Activated T-cell treated with anti-CD3 and anti-CD28 coated beads, Interleukin-2, amount 50 U/mL, for 72 hours (primary cell): ENCODE results near the gene ARHGEF2. TPM values are rescaled to one million over a fixed set of nuclear protein-coding genes. Genes with fewer than 3 reads are reported as not detected.

ENCODE experiments used
- ATAC-seq, 2 donors: fragments of 150-1000 bp; cut with Tn5 transposase; replicated peaks in 1 of 2; 2 replicates each; pipeline ENCODE4 v1.10.0; 2021; ENCODE audit warnings: moderate library complexity in 2 of 2, mild to moderate bottlenecking in 1 of 2
- DNase-seq, 2 donors: peaks; one replicate each; pipeline ENCODE4 v3.0.0; 2021 to 2022; ENCODE audit warnings: mixed read lengths in 1 of 2
- H3K27ac Mint-ChIP-seq: one replicate; pipeline ENCODE4 v1.8.0; 2022; ENCODE audit warnings: mild to moderate bottlenecking, moderate library complexity, mixed read lengths
- H3K27me3 Mint-ChIP-seq: one replicate; pipeline ENCODE4 v1.8.0; 2022; ENCODE audit warnings: low read depth, mixed read lengths
- H3K36me3 Mint-ChIP-seq, 2 donors: one replicate each; pipeline ENCODE4 v1.8.0; 2022; ENCODE audit warnings: mixed read lengths in 2 of 2, mild to moderate bottlenecking in 1 of 2; ENCODE audit not compliant: insufficient read depth in 2 of 2
- H3K4me1 Mint-ChIP-seq: one replicate; pipeline ENCODE4 v1.8.0; 2022; ENCODE audit warnings: low read depth, mixed read lengths
- H3K4me3 Mint-ChIP-seq, 2 donors: one replicate each; pipeline ENCODE4 v1.8.0; 2022; ENCODE audit warnings: mild to moderate bottlenecking in 2 of 2, mixed read lengths in 2 of 2, moderate library complexity in 2 of 2
- H3K9me3 Mint-ChIP-seq, 2 donors: one replicate each; pipeline ENCODE4 v1.8.0; 2022; ENCODE audit warnings: mixed read lengths in 2 of 2
- total RNA-seq, 2 donors: library from RNA; stranded (reverse); gene quantifications; one replicate each; pipeline ENCODE4 v1.2.3, GENCODE V29; 2022

The ARHGEF2 gene
- total RNA-seq = 100 to 1,000 TPM; 152 to 163 TPM

GRCh38 chr1:155978325-155978972, at the start of gene ARHGEF2:
Gene ARHGEF2, minus strand, starts transcription at chr1:155978547. Its CDS starts 120 bp downstream, at chr1:155978427.
- Mint-ChIP-seq H3K4me3 (peak within 1 kb of the TSS; percentile 87 to 91), H3K9me3 (no peaks in the 10 kb centered on the region), H3K27ac (peak within 1 kb of the TSS; percentile 98), H3K27me3 (no peaks in the 10 kb centered on the region), H3K4me1 (peaks cover 77% of the 10 kb centered on the region), H3K36me3 (peaks cover 15 to 25% of the 10 kb centered on the region in 2 donors)
- DNase-seq (peak; percentile 85 to 89), ATAC-seq (peak; percentile 81 to 83)

- Mint-ChIP-seq H3K36me3 (no peaks in the 10 kb centered on the region), H3K27me3 (peaks cover 7% of the 10 kb centered on the region), H3K27ac (no peak overlapping the region), H3K4me1 (peaks cover 9% of the 10 kb centered on the region), H3K4me3 (no peak overlapping the region), H3K9me3 (no peaks in the 10 kb centered on the region)
- ATAC-seq (peak; percentile 86 to 88), DNase-seq (peak in 1 of 2 donors; percentile 8)
Observed at GRCh38 chr1:156026588-156026987, 48.2 kb upstream of the ARHGEF2 start.

DNA sequence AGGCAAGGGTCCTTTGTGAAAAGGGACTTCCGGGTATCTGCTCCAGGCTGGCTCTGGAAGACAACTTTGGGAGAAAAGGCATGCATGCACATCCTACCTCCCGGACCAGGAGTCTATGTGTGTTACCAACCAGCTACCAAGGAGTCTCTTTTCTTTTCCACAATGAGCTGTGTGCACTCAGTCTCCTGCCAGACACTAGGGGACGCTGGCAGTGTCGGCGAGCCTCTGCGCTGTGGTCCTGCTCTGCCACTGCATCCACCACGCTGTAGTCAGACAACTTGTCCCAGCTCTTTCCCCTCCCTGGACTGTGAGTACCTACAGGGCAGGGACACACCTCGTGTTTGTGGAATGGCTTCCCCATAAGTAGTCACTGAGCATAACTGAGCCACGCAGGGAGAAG, 47.5 kb upstream of the ARHGEF2 start:
- DNase-seq (peak; percentile 51 to 56), ATAC-seq (peak; percentile 77 to 82)
- Mint-ChIP-seq H3K9me3 (no peaks in the 10 kb centered on the region), H3K4me1 (peaks cover 13% of the 10 kb centered on the region), H3K36me3 (no peaks in the 10 kb centered on the region), H3K4me3 (no peak overlapping the region), H3K27me3 (peaks cover 7% of the 10 kb centered on the region), H3K27ac (no peak overlapping the region)

GRCh38 chr1:156024801-156025200, 46.5 kb upstream of the ARHGEF2 start:
- H3K27ac Mint-ChIP-seq = no peak overlapping the region
- H3K36me3 Mint-ChIP-seq = peaks cover 8% of the 10 kb centered on the region in 2 donors
- no peak overlapping the region for H3K4me3 Mint-ChIP-seq
- H3K27me3 Mint-ChIP-seq = peaks cover 7% of the 10 kb centered on the region
- ATAC-seq (no peak), DNase-seq (no peak)
- no peaks in the 10 kb centered on the region for H3K9me3 Mint-ChIP-seq
- peaks cover 21% of the 10 kb centered on the region for H3K4me1 Mint-ChIP-seq

DNA sequence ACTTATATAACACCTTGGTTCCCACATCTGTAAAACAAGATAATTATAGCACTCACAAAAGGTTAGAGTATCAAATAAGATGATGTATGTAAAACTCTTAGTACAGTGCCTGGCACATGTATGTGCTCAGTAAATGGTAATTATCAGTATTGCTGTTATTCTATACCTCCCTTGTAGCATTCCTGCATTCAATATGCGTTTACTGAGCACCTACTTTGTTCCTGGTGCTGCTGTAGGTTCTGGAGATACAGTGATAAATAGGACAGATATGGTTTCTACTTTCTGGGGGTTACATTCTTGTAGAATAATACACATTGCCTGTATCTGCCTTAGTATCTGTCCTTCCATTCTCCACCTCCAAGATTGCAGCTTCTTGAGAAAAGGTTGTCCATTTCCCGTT, 43.6 kb upstream of the ARHGEF2 start:
- peak overlapping the region; percentile 7 for H3K27ac Mint-ChIP-seq
- H3K36me3 Mint-ChIP-seq = peaks cover 14 to 17% of the 10 kb centered on the region in 2 donors
- ATAC-seq (no peak), DNase-seq (no peak)
- peaks cover 7% of the 10 kb centered on the region for H3K27me3 Mint-ChIP-seq
- H3K4me1 Mint-ChIP-seq = peaks cover 31% of the 10 kb centered on the region
- peak overlapping the region; percentile 59 to 63 for H3K4me3 Mint-ChIP-seq
- H3K9me3 Mint-ChIP-seq = no peaks in the 10 kb centered on the region

DNA sequence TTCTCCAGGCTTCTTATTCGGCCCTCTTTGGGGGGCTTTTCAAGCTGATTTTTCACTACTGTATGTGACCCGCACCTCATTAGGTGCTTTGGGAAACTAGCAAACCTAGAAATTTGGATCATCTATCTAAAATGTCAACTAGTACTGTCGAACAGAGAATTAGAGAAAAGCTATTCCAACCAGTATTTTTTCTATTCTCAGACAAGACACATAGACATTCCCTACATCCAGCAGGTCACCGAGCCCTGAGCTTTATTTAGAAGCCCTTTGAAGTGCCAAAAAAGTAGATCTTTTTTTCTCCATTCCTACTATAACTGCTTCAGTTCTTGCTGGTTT, 42.7 kb upstream of the ARHGEF2 start:
- Mint-ChIP-seq H3K4me3 (peak overlapping the region; percentile 93 to 94), H3K27me3 (peaks cover 7% of the 10 kb centered on the region), H3K36me3 (peaks cover 14 to 19% of the 10 kb centered on the region in 2 donors), H3K4me1 (peaks cover 29% of the 10 kb centered on the region), H3K9me3 (no peaks in the 10 kb centered on the region), H3K27ac (peak overlapping the region; percentile 71)
- ATAC-seq (no peak), DNase-seq (no peak)

DNA sequence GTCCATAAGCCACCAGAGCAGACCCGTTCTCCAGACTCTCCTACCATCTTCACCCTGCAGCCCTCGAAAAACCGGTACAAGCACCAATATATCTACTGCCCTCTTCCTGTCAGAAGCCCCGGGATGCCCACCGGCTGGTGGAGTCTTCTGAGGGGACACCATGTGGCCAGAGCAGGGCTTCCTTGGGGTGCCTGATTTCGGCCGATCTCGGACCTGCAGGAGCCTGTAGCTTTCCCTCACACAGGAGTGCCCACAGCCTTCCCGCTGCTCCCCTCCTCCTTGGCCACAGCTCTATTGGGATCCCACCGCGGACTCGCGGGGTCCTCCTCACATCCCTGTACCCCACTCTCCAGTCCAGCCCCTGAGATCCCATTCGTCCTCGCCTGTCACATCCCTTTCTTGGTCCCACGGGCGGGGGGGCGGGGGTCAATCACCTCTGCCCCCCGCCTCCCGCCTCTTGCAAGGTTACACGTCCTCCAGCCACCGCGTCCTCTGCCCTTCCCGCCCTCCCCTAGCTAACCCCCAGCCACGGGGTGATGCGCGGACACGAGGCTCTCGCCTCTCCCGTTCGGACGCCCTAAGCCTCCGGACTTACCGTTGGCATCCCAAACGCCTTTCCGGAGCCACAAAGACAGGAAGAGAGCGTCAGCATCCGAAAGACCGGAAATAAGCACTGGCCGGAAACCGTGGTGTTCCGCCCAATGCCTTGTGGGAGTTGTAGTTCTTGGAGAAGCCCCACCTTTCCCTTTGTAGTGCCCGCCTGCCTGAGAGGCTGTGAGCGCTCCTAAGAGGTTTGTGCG, 42.1 kb upstream of the ARHGEF2 start, which contains the start of gene SSR2:
Gene SSR2 (minus strand): TSS at position 659 of the 800 bp plus-strand sequence. CDS start 784 bp downstream, outside the sequence.
- Mint-ChIP-seq H3K4me3 (peak within 1 kb of the TSS; percentile 93 to 94), H3K27me3 (peaks cover 6% of the 10 kb centered on the region)

DNA sequence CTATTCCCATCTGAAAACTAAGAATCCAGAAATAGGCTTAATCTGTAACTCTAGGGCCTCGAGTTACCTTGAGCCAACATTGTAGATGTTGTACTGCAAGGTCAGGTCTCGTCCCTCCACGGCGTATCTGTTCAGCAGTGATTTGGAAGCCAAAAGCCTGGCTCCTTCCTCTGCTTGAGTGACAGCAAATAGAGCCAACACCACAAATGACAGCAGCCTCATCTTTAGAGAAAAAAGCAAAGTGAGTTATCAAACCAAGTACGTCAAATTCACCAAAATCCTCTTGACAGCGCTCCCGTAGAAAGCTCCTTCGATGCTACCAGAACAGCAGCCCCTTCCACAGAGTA, 41.6 kb upstream of the ARHGEF2 start:
- peaks cover 22% of the 10 kb centered on the region for H3K4me1 Mint-ChIP-seq
- peak overlapping the region; percentile 76 for H3K27ac Mint-ChIP-seq
- peaks cover under 1% of the 10 kb centered on the region for H3K27me3 Mint-ChIP-seq
- ATAC-seq = no peak
- H3K4me3 Mint-ChIP-seq = peak overlapping the region; percentile 93 to 94
- peaks cover 15 to 19% of the 10 kb centered on the region in 2 donors for H3K36me3 Mint-ChIP-seq
- H3K9me3 Mint-ChIP-seq = no peaks in the 10 kb centered on the region
- DNase-seq = no peak

More for the DNA sequence above, 42.1 kb upstream of the ARHGEF2 start, which contains the start of gene SSR2:
- ATAC-seq (peak; percentile 100), DNase-seq (peak; percentile 89 to 90)
- Mint-ChIP-seq H3K4me1 (peaks cover 25% of the 10 kb centered on the region), H3K9me3 (no peaks in the 10 kb centered on the region), H3K36me3 (peaks cover 14 to 19% of the 10 kb centered on the region in 2 donors), H3K27ac (peak within 1 kb of the TSS; percentile 76)

DNA sequence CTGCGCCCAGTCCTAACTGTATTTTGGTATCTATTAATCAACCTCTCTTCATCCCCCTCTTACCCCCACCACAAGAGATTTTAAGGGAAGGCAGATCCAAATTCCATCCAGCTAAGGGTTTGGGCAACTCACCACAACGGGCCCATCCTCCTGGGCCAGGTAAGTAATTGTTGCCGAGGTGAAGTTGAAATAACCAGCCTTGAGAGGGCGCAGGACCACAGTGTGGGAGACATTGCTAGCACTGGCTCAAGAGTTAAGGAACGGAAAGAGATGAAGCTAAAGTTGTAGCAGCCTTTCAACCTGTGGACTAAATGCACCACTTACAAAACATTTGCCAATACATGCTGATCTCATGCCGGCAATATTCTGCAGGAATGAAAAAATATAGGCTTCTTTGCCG, 36.5 kb upstream of the ARHGEF2 start:
- H3K4me1 Mint-ChIP-seq = peaks cover 10% of the 10 kb centered on the region
- H3K4me3 Mint-ChIP-seq = no peak overlapping the region
- peaks cover 21 to 38% of the 10 kb centered on the region in 2 donors for H3K36me3 Mint-ChIP-seq
- no peak for DNase-seq
- no peaks in the 10 kb centered on the region for H3K27me3 Mint-ChIP-seq
- ATAC-seq = no peak
- peak overlapping the region; percentile 49 for H3K27ac Mint-ChIP-seq
- no peaks in the 10 kb centered on the region for H3K9me3 Mint-ChIP-seq

- Mint-ChIP-seq H3K36me3 (peaks cover 19 to 33% of the 10 kb centered on the region in 2 donors), H3K4me1 (no peaks in the 10 kb centered on the region), H3K27me3 (no peaks in the 10 kb centered on the region), H3K4me3 (no peak overlapping the region), H3K27ac (peak overlapping the region; percentile 73), H3K9me3 (no peaks in the 10 kb centered on the region)
- ATAC-seq (no peak), DNase-seq (no peak)
Observed at GRCh38 chr1:156012051-156012817, 33.9 kb upstream of the ARHGEF2 start.

GRCh38 chr1:156009404-156009803, 31.1 kb upstream of the ARHGEF2 start:
- ATAC-seq (no peak), DNase-seq (no peak)
- Mint-ChIP-seq H3K27me3 (no peaks in the 10 kb centered on the region), H3K36me3 (peaks cover 15 to 28% of the 10 kb centered on the region in 2 donors), H3K4me3 (no peak overlapping the region), H3K4me1 (peaks cover 14% of the 10 kb centered on the region), H3K27ac (no peak overlapping the region), H3K9me3 (no peaks in the 10 kb centered on the region)

DNA sequence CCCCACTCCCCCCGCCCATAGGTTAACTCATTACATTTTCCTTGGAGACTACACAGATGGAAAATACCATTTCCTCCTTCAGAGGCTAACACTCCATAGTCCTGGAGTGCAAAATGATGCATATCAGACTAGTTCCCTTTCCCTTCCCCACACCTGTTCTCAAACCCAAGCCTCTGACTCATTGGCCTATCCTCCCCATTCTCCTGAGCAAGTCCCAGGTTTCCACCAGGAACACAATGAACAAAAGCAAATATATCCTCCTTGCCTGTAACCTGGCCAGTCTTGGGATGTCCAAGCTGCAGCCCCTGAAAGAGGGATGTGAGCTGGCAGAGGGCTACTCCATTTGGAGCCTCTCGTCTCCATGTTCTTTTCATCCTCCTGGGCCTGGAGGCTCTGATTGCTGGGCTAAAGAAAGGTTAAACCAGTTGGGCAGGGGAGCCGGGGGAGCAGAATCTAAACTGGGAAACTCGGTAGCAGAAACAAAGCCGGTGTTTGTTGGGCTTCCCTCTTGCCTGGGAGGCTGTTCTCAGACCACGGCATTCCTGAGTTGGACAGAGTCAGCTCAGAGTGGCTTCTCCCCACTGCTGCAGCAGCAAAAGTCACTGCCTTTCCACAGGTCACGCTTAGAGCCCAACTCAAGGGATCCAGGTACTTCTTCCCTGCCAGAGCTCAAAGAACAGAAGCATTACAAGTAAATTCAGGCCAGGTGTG, 28.5 kb upstream of the ARHGEF2 start:
- H3K9me3 Mint-ChIP-seq = no peaks in the 10 kb centered on the region
- no peak for ATAC-seq
- H3K36me3 Mint-ChIP-seq = peaks cover 11 to 17% of the 10 kb centered on the region in 2 donors
- H3K27ac Mint-ChIP-seq = no peak overlapping the region
- H3K4me3 Mint-ChIP-seq = no peak overlapping the region
- H3K4me1 Mint-ChIP-seq = peaks cover 14% of the 10 kb centered on the region
- no peak for DNase-seq
- H3K27me3 Mint-ChIP-seq = no peaks in the 10 kb centered on the region
